ENCODE results near the gene RLN1. TPM values are rescaled to one million over a fixed set of nuclear protein-coding genes. Genes with fewer than 3 reads are reported as not detected.

Gene RLN1
- total RNA-seq = not detected in 2 replicates

GRCh38 chr9:5338992-5339981 lies at the start of gene RLN1:
Gene RLN1, minus strand, starts transcription at chr9:5339876. Its CDS starts 130 bp downstream, at chr9:5339746.

GRCh38 chr9:5303840-5304795 lies 35.6 kb downstream of the RLN1 start, which contains the start of gene RLN2:
Gene RLN2, minus strand, starts transcription at chr9:5304716. Its CDS starts 136 bp downstream, at chr9:5304580.

Other genes with a start within 250 kb of the RLN1 start
- not detected in 2 replicates for gene INSL6, start 154.2 kb downstream of the RLN1 start, total RNA-seq
- not detected in 2 replicates for gene INSL4, start 108.5 kb downstream of the RLN1 start, total RNA-seq
- not detected in 2 replicates for gene RLN2, start 35.2 kb downstream of the RLN1 start, total RNA-seq
- gene PLGRKT, start 98.0 kb upstream of the RLN1 start, total RNA-seq = 11.0 and 12.6 TPM in 2 replicates
- gene CD274, start 110.7 kb upstream of the RLN1 start, total RNA-seq = 2.7 and 22.5 TPM in 2 replicates
- gene PDCD1LG2, start 170.7 kb upstream of the RLN1 start, total RNA-seq = 8.3 and 40.0 TPM in 2 replicates

All from smooth muscle cell of the umbilical artery (primary cell).